ENCODE measurements around the gene SATB1. TPM values are rescaled to one million over a fixed set of nuclear protein-coding genes. Genes with fewer than 3 reads are reported as not detected.

The SATB1 gene
- total and polyA plus RNA-seq, 11 donors = 16.5 to 63.4 (median 41.3) TPM

- intact Hi-C loops (cut with DNase I) = no loop called here
- TF ChIP-seq CTCF (IDR thresholded peaks at IDR 0.05) (no peak), POLR2A (IDR thresholded peaks at IDR 0.05) (no peak)
- no peaks in the 10 kb centered on the region for H3K9me3 ChIP-seq
- H3K4me3 ChIP-seq = no peak overlapping the region
- H3K27me3 ChIP-seq = no peaks in the 10 kb centered on the region
- WGBS, 4 donors = 55 to 89% (median 70%) methylated on average over 3 of the region's 3 CpGs
- H3K27ac ChIP-seq = peak overlapping the region in 1 of 12 donors; percentile 48
- ATAC-seq = no peak
- H3K4me1 ChIP-seq = peaks cover 0 to 20% (median 2%) of the 10 kb centered on the region in 12 donors
- DNase-seq = no peak
- H3K36me3 ChIP-seq = peaks cover 0 to 9% (median 0%) of the 10 kb centered on the region in 9 donors
Measured at GRCh38 chr3:18402239-18402799, 22.8 kb downstream of the SATB1 start.

GRCh38 chr3:18401300-18401961 lies 23.7 kb downstream of the SATB1 start:
- intact Hi-C loops (cut with DNase I) = no loop called here
- ATAC-seq = peak in 2 of 4 donors; percentile 47 to 57
- Histone ChIP-seq H3K36me3 (peaks cover 0 to 18% (median 7%) of the 10 kb centered on the region in 9 donors), H3K27ac (peak overlapping the region in 1 of 12 donors; percentile 48), H3K9me3 (no peaks in the 10 kb centered on the region), H3K4me3 (no peak overlapping the region), H3K4me1 (peaks cover 0 to 20% (median 2%) of the 10 kb centered on the region in 12 donors), H3K27me3 (no peaks in the 10 kb centered on the region)
- no peak for TF ChIP-seq POLR2A (IDR thresholded peaks at IDR 0.05)
- no peak for TF ChIP-seq CTCF (IDR thresholded peaks at IDR 0.05)
- WGBS, 4 donors = 77 to 82% (median 79%) methylated on average over 10 of the region's 10 CpGs
- DNase-seq = no peak

- H3K9me3 ChIP-seq = no peaks in the 10 kb centered on the region
Measured at GRCh38 chr3:18398448-18398847, 26.7 kb downstream of the SATB1 start.

More at GRCh38 chr3:18398448-18398847, 26.7 kb downstream of the SATB1 start:
- Histone ChIP-seq H3K4me1 (peaks cover 0 to 18% (median 0%) of the 10 kb centered on the region in 12 donors), H3K4me3 (no peak overlapping the region), H3K27ac (no peak overlapping the region), H3K36me3 (peaks cover 0 to 48% (median 29%) of the 10 kb centered on the region in 9 donors), H3K27me3 (no peaks in the 10 kb centered on the region)
- ATAC-seq (no peak), DNase-seq (no peak)
- intact Hi-C loops (cut with DNase I) = no loop called here
- TF ChIP-seq POLR2A (IDR thresholded peaks at IDR 0.05) (no peak), CTCF (IDR thresholded peaks at IDR 0.05) (no peak)
- WGBS, 4 donors = 93 to 98% (median 97%) methylated on average over 1 of the region's 1 CpG
